ENCODE measurements around the gene NGB. TPM values are rescaled to one million over a fixed set of nuclear protein-coding genes. Genes with fewer than 3 reads are reported as not detected.
"Not testable (repeated sequence)": the region's sequence is repeated elsewhere in the genome, so short reads cannot be mapped to it uniquely, and the experiment has no call there.

Gene NGB
- total RNA-seq, 2 experiments from 2014 or later, result not detected

- H3K27ac Mint-ChIP-seq, result no peak overlapping the region
- H3K9me3 Mint-ChIP-seq (ENCODE audit: insufficient read depth), result no peaks in the 10 kb centered on the region
- H3K4me3 Mint-ChIP-seq, result no peak overlapping the region
- no peaks in the 10 kb centered on the region for H3K4me1 Mint-ChIP-seq (ENCODE audit: low read depth)
- ATAC-seq (no peak), DNase-seq (no peak)
- POLR2A ChIA-PET, result no interaction called here
- no peaks in the 10 kb centered on the region for H3K27me3 Mint-ChIP-seq (ENCODE audit: low read depth)
- no peaks in the 10 kb centered on the region for H3K36me3 Mint-ChIP-seq (ENCODE audit: low read depth)
- CTCF ChIA-PET, result interaction anchor here (0.9 to 1.5 kb wide), 2 partner anchors 12 to 25 kb away, joined by 4 to 6 read pairs; no protein-coding TSS in a partner anchor
These were observed 19.7 kb upstream of the NGB start for GRCh38 chr14:77290705-77291104.

- CTCF ChIA-PET, result no interaction called here
- POLR2A ChIA-PET, result no interaction called here
- Mint-ChIP-seq H3K4me1 (ENCODE audit: low read depth) (no peaks in the 10 kb centered on the region), H3K9me3 (ENCODE audit: insufficient read depth) (no peaks in the 10 kb centered on the region), H3K27me3 (ENCODE audit: low read depth) (no peaks in the 10 kb centered on the region), H3K27ac (no peak overlapping the region), H3K4me3 (no peak overlapping the region), H3K36me3 (ENCODE audit: low read depth) (peaks cover 5% of the 10 kb centered on the region)
- ATAC-seq (no peak), DNase-seq (no peak)
These were observed 15.6 kb upstream of the NGB start for GRCh38 chr14:77286576-77286975.

GRCh38 chr14:77284466-77284865 lies 13.5 kb upstream of the NGB start:
- H3K27me3 Mint-ChIP-seq (ENCODE audit: low read depth), result no peaks in the 10 kb centered on the region
- ChIA-PET CTCF (no interaction called here), POLR2A (no interaction called here)
- DNase-seq (no peak), ATAC-seq (no peak)
- H3K4me1 Mint-ChIP-seq (ENCODE audit: low read depth), result no peaks in the 10 kb centered on the region
- H3K4me3 Mint-ChIP-seq, result no peak overlapping the region
- H3K27ac Mint-ChIP-seq, result no peak overlapping the region
- H3K9me3 Mint-ChIP-seq (ENCODE audit: insufficient read depth), result no peaks in the 10 kb centered on the region
- peaks cover 5% of the 10 kb centered on the region for H3K36me3 Mint-ChIP-seq (ENCODE audit: low read depth)

GRCh38 chr14:77284066-77284465 lies 13.1 kb upstream of the NGB start:
- H3K4me3 Mint-ChIP-seq, result no peak overlapping the region
- ATAC-seq (no peak), DNase-seq (no peak)
- POLR2A ChIA-PET, result no interaction called here
- CTCF ChIA-PET, result no interaction called here
- H3K36me3 Mint-ChIP-seq (ENCODE audit: low read depth), result peaks cover 5% of the 10 kb centered on the region
- no peaks in the 10 kb centered on the region for H3K9me3 Mint-ChIP-seq (ENCODE audit: insufficient read depth)
- H3K27ac Mint-ChIP-seq, result no peak overlapping the region
- H3K27me3 Mint-ChIP-seq (ENCODE audit: low read depth), result no peaks in the 10 kb centered on the region
- no peaks in the 10 kb centered on the region for H3K4me1 Mint-ChIP-seq (ENCODE audit: low read depth)

GRCh38 chr14:77281852-77282410 lies 10.9 kb upstream of the NGB start:
- CTCF ChIA-PET, result interaction anchor here (1.0 to 1.4 kb wide), 3 partner anchors 34 to 69 kb away, joined by 3 to 4 read pairs (median 4); no protein-coding TSS in a partner anchor
- H3K4me1 Mint-ChIP-seq (ENCODE audit: low read depth), result no peaks in the 10 kb centered on the region
- no peak for ATAC-seq
- DNase-seq, result no peak
- H3K27me3 Mint-ChIP-seq (ENCODE audit: low read depth), result no peaks in the 10 kb centered on the region
- H3K4me3 Mint-ChIP-seq, result no peak overlapping the region
- peaks cover 5% of the 10 kb centered on the region for H3K36me3 Mint-ChIP-seq (ENCODE audit: low read depth)
- no peaks in the 10 kb centered on the region for H3K9me3 Mint-ChIP-seq (ENCODE audit: insufficient read depth)
- POLR2A ChIA-PET, result no interaction called here
- no peak overlapping the region for H3K27ac Mint-ChIP-seq

- H3K27me3 Mint-ChIP-seq (ENCODE audit: low read depth); ATAC-seq; H3K4me1 Mint-ChIP-seq (ENCODE audit: low read depth); H3K4me3 Mint-ChIP-seq; DNase-seq; H3K36me3 Mint-ChIP-seq (ENCODE audit: low read depth); POLR2A ChIA-PET; H3K27ac Mint-ChIP-seq; H3K9me3 Mint-ChIP-seq (ENCODE audit: insufficient read depth): not testable (repeated sequence)
- CTCF ChIA-PET, result interaction anchor here (0.8 to 0.9 kb wide), 2 partner anchors 9 to 35 kb away, joined by 3 to 4 read pairs; no protein-coding TSS in a partner anchor
These were observed 9.9 kb upstream of the NGB start for GRCh38 chr14:77280921-77281320.

- DNase-seq (no peak), ATAC-seq (no peak)
- H3K4me1 Mint-ChIP-seq (ENCODE audit: low read depth), result no peaks in the 10 kb centered on the region
- no peak overlapping the region for H3K4me3 Mint-ChIP-seq
- CTCF ChIA-PET, result interaction anchor here (0.9 to 1.3 kb wide), 2 partner anchors 10 to 37 kb away, joined by 4 read pairs; no protein-coding TSS in a partner anchor
- peaks cover 3% of the 10 kb centered on the region for H3K36me3 Mint-ChIP-seq (ENCODE audit: low read depth)
- H3K9me3 Mint-ChIP-seq (ENCODE audit: insufficient read depth), result no peaks in the 10 kb centered on the region
- H3K27me3 Mint-ChIP-seq (ENCODE audit: low read depth), result no peaks in the 10 kb centered on the region
- POLR2A ChIA-PET, result no interaction called here
- no peak overlapping the region for H3K27ac Mint-ChIP-seq
These were observed 8.7 kb upstream of the NGB start for GRCh38 chr14:77279719-77280118.

- DNase-seq, result no peak
- no peaks in the 10 kb centered on the region for H3K27me3 Mint-ChIP-seq (ENCODE audit: low read depth)
- ChIA-PET CTCF (interaction anchor here (1.3 kb wide), 1 partner anchor 38 kb away, joined by 4 read pairs; no protein-coding TSS in a partner anchor), POLR2A (no interaction called here)
- ATAC-seq, result no peak
- H3K4me3 Mint-ChIP-seq, result no peak overlapping the region
- no peaks in the 10 kb centered on the region for H3K36me3 Mint-ChIP-seq (ENCODE audit: low read depth)
- H3K4me1 Mint-ChIP-seq (ENCODE audit: low read depth), result no peaks in the 10 kb centered on the region
- no peak overlapping the region for H3K27ac Mint-ChIP-seq
- no peaks in the 10 kb centered on the region for H3K9me3 Mint-ChIP-seq (ENCODE audit: insufficient read depth)
These were observed 7.6 kb upstream of the NGB start for GRCh38 chr14:77278461-77279230.

GRCh38 chr14:77276959-77277358 lies 6.0 kb upstream of the NGB start:
- ATAC-seq, result no peak
- DNase-seq, result no peak
- Mint-ChIP-seq H3K27ac (no peak overlapping the region), H3K4me1 (ENCODE audit: low read depth) (no peaks in the 10 kb centered on the region), H3K36me3 (ENCODE audit: low read depth) (no peaks in the 10 kb centered on the region), H3K4me3 (no peak overlapping the region), H3K9me3 (ENCODE audit: insufficient read depth) (no peaks in the 10 kb centered on the region), H3K27me3 (ENCODE audit: low read depth) (peaks cover 5% of the 10 kb centered on the region)
- ChIA-PET POLR2A (no interaction called here), CTCF (no interaction called here)

GRCh38 chr14:77276295-77276935 lies 5.4 kb upstream of the NGB start:
- Mint-ChIP-seq H3K27ac (no peak overlapping the region), H3K4me1 (ENCODE audit: low read depth) (no peaks in the 10 kb centered on the region), H3K36me3 (ENCODE audit: low read depth) (no peaks in the 10 kb centered on the region), H3K4me3 (no peak overlapping the region), H3K9me3 (ENCODE audit: insufficient read depth) (no peaks in the 10 kb centered on the region), H3K27me3 (ENCODE audit: low read depth) (peaks cover 9% of the 10 kb centered on the region)
- ATAC-seq (no peak), DNase-seq (no peak)
- ChIA-PET POLR2A (no interaction called here), CTCF (no interaction called here)

- DNase-seq (no peak), ATAC-seq (no peak)
- Mint-ChIP-seq H3K9me3 (ENCODE audit: insufficient read depth) (no peaks in the 10 kb centered on the region), H3K4me3 (no peak overlapping the region), H3K36me3 (ENCODE audit: low read depth) (no peaks in the 10 kb centered on the region), H3K27me3 (ENCODE audit: low read depth) (peaks cover 13% of the 10 kb centered on the region), H3K27ac (no peak overlapping the region), H3K4me1 (ENCODE audit: low read depth) (no peaks in the 10 kb centered on the region)
- POLR2A ChIA-PET, result no interaction called here
- CTCF ChIA-PET, result no interaction called here
These were observed 4.6 kb upstream of the NGB start for GRCh38 chr14:77275601-77276017.

- Mint-ChIP-seq H3K27ac (no peak overlapping the region), H3K36me3 (ENCODE audit: low read depth) (no peaks in the 10 kb centered on the region), H3K4me1 (ENCODE audit: low read depth) (no peaks in the 10 kb centered on the region), H3K4me3 (no peak overlapping the region), H3K9me3 (ENCODE audit: insufficient read depth) (no peaks in the 10 kb centered on the region), H3K27me3 (ENCODE audit: low read depth) (peaks cover 15% of the 10 kb centered on the region)
- CTCF ChIA-PET, result no interaction called here
- DNase-seq (no peak), ATAC-seq (no peak)
- POLR2A ChIA-PET, result no interaction called here
These were observed 4.1 kb upstream of the NGB start for GRCh38 chr14:77275041-77275580.

All from activated CD8-positive, alpha-beta T cell treated with anti-CD3 and anti-CD28 coated beads, Interleukin-2, amount 10 ng/mL, durations not matched to agents 7 days and 5 days (primary cell).